LNCAP (cell line): Measurements from ENCODE around the gene FOXP1.

Experiments used
- TF ChIP-seq, protein P1 (sequence below): fragments of 450-650 bp; IDR thresholded peaks from 2 replicates; pipeline ENCODE4 v1.5.1; 2017; ENCODE audit warnings: mild to moderate bottlenecking

FOXP1 gene

DNA sequence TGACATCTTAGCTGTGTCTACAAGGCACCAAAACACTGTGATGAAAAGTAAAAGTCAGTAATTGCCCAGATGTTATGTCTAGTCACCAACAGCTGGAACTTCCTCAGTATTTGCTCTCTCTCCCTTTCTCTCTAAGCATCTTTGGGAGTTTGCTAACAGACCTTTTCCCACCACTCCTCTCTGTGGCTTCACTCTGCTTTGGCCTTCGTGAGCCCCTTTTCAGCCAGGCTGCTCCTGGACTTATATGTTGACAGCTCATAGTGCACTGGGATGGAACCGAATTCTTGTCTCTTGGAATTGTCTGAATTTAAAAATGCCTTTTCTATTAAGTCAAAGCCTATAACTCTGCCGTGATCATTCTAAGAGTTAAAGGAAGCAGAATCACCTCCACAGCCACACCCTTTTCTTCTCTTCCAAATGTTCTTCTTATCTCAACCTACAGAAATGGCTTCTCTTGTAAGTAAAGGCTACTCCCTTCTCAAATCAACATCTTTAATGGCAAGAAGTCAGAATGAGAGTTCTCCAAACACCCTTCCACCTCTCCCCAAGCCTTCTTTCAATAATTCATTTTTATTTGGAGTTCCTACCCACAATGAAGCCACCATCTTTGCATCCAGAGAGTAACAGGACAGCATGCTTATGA lies 17.2 kb upstream of the FOXP1 start:
- TF ChIP-seq, protein P1, sequence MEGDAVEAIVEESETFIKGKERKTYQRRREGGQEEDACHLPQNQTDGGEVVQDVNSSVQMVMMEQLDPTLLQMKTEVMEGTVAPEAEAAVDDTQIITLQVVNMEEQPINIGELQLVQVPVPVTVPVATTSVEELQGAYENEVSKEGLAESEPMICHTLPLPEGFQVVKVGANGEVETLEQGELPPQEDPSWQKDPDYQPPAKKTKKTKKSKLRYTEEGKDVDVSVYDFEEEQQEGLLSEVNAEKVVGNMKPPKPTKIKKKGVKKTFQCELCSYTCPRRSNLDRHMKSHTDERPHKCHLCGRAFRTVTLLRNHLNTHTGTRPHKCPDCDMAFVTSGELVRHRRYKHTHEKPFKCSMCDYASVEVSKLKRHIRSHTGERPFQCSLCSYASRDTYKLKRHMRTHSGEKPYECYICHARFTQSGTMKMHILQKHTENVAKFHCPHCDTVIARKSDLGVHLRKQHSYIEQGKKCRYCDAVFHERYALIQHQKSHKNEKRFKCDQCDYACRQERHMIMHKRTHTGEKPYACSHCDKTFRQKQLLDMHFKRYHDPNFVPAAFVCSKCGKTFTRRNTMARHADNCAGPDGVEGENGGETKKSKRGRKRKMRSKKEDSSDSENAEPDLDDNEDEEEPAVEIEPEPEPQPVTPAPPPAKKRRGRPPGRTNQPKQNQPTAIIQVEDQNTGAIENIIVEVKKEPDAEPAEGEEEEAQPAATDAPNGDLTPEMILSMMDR: no peak

DNA sequence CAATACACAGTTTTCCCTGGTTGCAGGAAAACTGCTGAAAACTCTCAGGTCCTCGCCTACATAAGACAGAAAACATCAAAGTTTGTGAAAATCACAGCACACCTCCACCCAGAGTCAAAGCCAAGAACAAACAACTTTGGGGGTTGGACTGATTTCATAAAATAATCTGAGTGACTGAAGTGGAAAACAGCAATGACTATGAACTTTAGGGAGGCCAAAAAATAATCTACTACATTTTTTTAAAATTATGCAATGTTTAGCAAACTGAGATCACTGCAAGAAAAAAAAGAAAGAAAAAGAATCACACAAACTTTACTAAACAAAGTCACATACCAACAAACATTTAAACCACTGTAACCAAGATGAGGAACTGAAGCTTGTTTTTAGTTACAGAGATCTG lies 15.9 kb upstream of the FOXP1 start:
- TF ChIP-seq, protein P1: no peak

DNA sequence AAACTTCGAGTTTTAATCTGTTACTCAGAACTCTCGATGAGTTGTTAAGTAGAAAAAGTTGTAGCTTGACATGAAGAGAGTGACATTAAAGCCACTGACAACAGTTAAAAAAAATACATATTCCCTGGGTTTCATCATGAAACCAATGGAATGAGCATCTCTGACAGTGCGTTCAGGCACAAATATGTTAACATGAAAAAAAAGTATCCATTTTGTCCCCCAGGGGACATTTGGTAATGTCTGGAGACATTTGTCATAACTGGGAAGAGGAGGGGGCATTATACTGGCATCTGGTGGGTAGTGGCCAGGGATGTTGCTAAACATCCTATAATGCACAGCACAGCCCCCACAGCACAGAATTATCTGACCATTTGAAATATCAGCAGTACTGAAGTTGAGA lies 14.8 kb upstream of the FOXP1 start:
- TF ChIP-seq, protein P1: no peak

- TF ChIP-seq, protein P1: no peak
Measured at GRCh38 chr3:71597286-71597685, 13.8 kb upstream of the FOXP1 start.

DNA sequence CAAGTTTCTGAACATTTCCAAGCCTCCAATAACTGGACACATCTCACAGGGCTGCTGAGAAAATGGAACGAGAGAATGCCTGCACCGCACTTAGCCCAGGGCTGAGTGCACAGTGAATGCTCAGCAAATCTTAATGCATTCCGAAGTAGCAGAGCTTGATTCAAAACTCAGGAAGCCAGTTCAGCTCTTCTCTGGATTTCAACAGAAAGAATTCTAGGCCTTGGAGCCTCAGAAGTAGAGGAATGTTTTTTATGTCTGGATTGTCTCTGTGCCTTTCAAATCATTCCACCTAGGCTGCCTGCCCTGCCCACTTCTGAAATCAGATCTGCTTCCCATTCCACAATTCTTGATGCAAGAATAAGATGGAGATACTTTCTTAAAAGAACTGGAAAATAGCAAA lies 9.6 kb upstream of the FOXP1 start:
- TF ChIP-seq, protein P1: no peak

DNA sequence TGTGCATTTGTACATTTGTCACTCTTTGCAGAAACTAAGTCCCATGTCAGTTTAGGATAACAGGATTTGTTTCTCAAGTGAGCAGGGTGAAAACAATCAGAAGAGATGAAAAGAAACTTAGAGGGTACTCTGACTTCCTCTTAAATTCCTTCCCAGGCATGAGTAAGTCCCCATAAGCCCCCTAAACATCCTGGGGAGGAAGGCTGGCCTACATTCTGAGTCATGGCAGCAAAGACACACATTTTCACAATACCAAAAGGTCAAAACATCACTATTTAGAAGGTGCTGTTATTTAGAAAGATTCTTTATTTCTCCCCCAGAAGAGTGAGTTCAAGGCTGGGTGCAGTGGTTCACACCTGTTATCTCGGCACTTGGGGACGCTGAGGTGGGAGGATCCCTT lies 7.6 kb upstream of the FOXP1 start:
- TF ChIP-seq, protein P1: no peak

- TF ChIP-seq, protein P1: no peak
Measured at GRCh38 chr3:71589132-71589531, 5.6 kb upstream of the FOXP1 start.

- TF ChIP-seq, protein P1: no peak
Measured at GRCh38 chr3:71587958-71588357, 4.4 kb upstream of the FOXP1 start.
